ENCODE measurements around the gene JOSD2. TPM values are rescaled to one million over a fixed set of nuclear protein-coding genes. Genes with fewer than 3 reads are reported as not detected.

The JOSD2 gene
- total and polyA plus RNA-seq, 4 experiments from 2014 or later = 22.4 to 35.8 (median 28.7) TPM

DNA sequence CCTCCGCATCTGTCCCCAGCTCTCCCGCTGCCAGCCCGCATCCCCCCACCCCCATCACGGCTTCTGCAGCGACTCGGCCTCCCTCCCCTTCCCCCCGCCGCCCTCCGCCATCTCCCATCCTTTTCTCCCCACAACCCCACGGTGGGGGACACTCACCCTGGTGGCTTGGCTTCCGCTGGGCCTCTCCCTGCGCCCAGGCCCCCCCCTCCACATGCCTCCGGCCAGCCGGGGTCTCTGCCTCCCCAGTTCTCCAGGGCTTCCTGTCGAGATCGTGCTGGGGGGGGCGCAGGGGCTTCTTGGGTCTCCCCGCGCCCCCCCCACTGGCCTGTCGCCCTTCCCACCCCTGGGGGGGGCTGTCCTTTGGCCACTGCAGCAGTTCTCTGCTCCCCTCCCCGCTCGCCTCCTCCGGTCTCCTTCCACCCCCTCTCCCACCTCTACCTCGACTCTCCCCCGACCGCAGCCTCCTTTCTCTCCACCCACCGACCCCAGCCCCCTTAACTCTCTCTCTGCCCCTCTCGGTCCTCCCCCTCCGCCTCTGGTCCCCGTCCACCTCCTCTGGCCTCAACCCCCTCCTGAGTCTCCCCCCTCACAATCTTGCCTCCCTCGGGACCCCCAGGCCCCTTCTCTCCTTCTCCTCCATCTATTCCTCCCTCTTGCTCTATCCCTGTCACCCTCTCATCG, 40.2 kb upstream of the JOSD2 start:
- Mint-ChIP-seq H3K4me3 (no peak overlapping the region), H3K36me3 (no peaks in the 10 kb centered on the region), H3K27ac (peak overlapping the region in 1 of 7 donors; percentile 60), H3K4me1 (peaks cover 1 to 11% (median 5%) of the 10 kb centered on the region in 4 donors), H3K9me3 (peaks cover 0 to 2% (median 0%) of the 10 kb centered on the region in 8 donors), H3K27me3 (peaks cover 35 to 51% of the 10 kb centered on the region in 2 donors)
- ChIA-PET CTCF (ENCODE audit: partially characterized antibody) (no interaction called here), POLR2A (ENCODE audit: partially characterized antibody) (no interaction called here)
- intact Hi-C loops (cut with micrococcal nuclease) = no loop called here
- Histone ChIP-seq H3K27ac (ENCODE audit: low read depth, low read length) (no peak overlapping the region), H3K4me1 (ENCODE audit: insufficient read depth, low read length) (peaks cover under 1% of the 10 kb centered on the region), H3K36me3 (ENCODE audit: insufficient read depth, low read length) (no peaks in the 10 kb centered on the region), H3K27me3 (ENCODE audit: insufficient read depth, low read length) (peaks cover 4% of the 10 kb centered on the region), H3K9me3 (ENCODE audit: control insufficient read depth in 1 of 2, low read length in 2 of 2) (no peaks in the 10 kb centered on the region), H3K4me3 (ENCODE audit: low read length in 2 of 2) (no peak overlapping the region)
- no peak for DNase-seq

DNA sequence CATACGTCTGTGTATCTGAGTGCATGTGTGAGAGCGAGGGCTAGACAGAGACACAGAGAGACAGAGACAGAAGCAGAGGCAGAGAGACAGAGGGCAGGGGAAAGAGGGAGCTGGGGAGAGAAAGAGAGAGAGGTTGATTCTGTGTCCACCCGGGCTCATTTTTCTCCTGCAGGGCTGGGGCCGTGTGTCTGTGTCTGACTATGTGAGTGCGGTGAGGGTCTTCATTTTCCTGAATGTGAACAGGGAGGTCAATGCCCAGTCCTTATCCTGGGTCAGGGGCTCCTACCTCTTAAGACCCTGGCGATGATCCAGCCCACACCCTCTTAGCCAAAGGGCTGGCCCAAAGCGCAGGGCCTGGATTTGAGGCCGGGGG, 39.6 kb upstream of the JOSD2 start:
- H3K27me3 Mint-ChIP-seq = peaks cover 35 to 49% of the 10 kb centered on the region in 2 donors
- CTCF ChIA-PET (ENCODE audit: partially characterized antibody) = no interaction called here
- POLR2A ChIA-PET (ENCODE audit: partially characterized antibody) = no interaction called here

GRCh38 chr19:50549927-50550593, 39.1 kb upstream of the JOSD2 start:
- peaks cover under 1 to 5% (median 1%) of the 10 kb centered on the region in 4 donors for H3K4me1 Mint-ChIP-seq
- DNase-seq = no peak
- H3K27me3 Mint-ChIP-seq = peaks cover 33 to 45% of the 10 kb centered on the region in 2 donors
- H3K36me3 Mint-ChIP-seq = no peaks in the 10 kb centered on the region
- H3K4me3 Mint-ChIP-seq = no peak overlapping the region
- ChIA-PET POLR2A (ENCODE audit: partially characterized antibody) (no interaction called here), CTCF (ENCODE audit: partially characterized antibody) (no interaction called here)
- H3K27ac ChIP-seq (ENCODE audit: low read depth, low read length) = no peak overlapping the region
- peaks cover 0 to 2% (median 0%) of the 10 kb centered on the region in 8 donors for H3K9me3 Mint-ChIP-seq
- H3K27ac Mint-ChIP-seq = no peak overlapping the region
- no peaks in the 10 kb centered on the region for H3K36me3 ChIP-seq (ENCODE audit: insufficient read depth, low read length)
- H3K9me3 ChIP-seq (ENCODE audit: control insufficient read depth in 1 of 2, low read length in 2 of 2) = no peaks in the 10 kb centered on the region
- no peaks in the 10 kb centered on the region for H3K4me1 ChIP-seq (ENCODE audit: insufficient read depth, low read length)
- peaks cover 4% of the 10 kb centered on the region for H3K27me3 ChIP-seq (ENCODE audit: insufficient read depth, low read length)
- no peak overlapping the region for H3K4me3 ChIP-seq (ENCODE audit: low read length in 2 of 2)
- intact Hi-C loops (cut with micrococcal nuclease) = no loop called here

More for the DNA sequence above, 39.6 kb upstream of the JOSD2 start:
- Mint-ChIP-seq H3K4me1 (peaks cover 1 to 8% (median 4%) of the 10 kb centered on the region in 4 donors), H3K27ac (no peak overlapping the region), H3K36me3 (no peaks in the 10 kb centered on the region), H3K4me3 (no peak overlapping the region), H3K9me3 (peaks cover 0 to 2% (median 0%) of the 10 kb centered on the region in 8 donors)
- Histone ChIP-seq H3K4me1 (ENCODE audit: insufficient read depth, low read length) (no peaks in the 10 kb centered on the region), H3K9me3 (ENCODE audit: control insufficient read depth in 1 of 2, low read length in 2 of 2) (no peaks in the 10 kb centered on the region), H3K4me3 (ENCODE audit: low read length in 2 of 2) (no peak overlapping the region), H3K27ac (ENCODE audit: low read depth, low read length) (no peak overlapping the region), H3K36me3 (ENCODE audit: insufficient read depth, low read length) (no peaks in the 10 kb centered on the region), H3K27me3 (ENCODE audit: insufficient read depth, low read length) (peaks cover 4% of the 10 kb centered on the region)
- intact Hi-C loops (cut with micrococcal nuclease) = no loop called here
- DNase-seq = no peak

GRCh38 chr19:50549059-50549926, 38.3 kb upstream of the JOSD2 start:
- CTCF ChIA-PET (ENCODE audit: partially characterized antibody) = no interaction called here
- intact Hi-C loops (cut with micrococcal nuclease) = no loop called here

DNA sequence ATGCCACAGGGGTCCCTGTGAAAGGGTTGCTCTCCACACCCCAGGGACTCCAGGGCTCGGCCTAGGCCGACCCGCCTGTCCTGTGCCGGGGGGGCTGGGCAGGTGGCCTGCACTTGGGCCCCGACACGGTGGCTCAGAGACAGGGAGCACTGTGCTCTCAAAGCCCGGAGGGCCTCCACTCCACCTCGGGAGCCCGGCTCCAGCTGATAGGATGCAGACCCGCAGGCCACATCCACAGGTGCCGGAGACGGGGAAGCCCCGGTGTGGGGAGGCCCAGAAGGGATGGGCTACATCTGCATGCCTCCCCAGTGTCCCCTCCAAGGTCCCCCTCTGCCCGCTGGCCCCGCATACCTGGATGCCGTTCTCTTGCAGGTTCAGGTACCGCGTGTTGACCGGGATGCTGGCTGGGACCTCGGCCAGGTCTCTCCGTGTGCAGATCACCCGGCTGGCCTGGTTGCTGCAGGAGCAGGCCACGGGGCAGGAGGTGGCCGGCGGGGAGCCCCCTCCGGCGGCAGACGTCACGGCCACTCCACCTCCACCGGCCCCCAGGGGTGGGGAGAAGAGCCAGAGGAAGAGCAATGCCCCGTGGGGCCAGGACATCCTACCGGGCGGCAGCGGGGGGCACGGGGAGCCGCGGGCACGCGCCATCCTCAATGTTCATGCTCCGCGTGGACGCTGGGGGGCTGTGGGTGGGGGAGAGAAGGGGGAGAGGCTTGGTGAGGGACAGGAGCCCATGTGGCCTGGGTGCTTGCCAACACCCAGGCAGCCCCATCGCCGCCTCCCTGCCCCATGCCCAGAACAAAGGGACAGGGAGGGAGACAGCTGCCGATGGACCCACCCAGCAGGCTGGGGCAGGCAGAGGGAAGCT, 37.4 kb upstream of the JOSD2 start:
- Mint-ChIP-seq H3K4me1 (peaks cover 0 to 2% (median 1%) of the 10 kb centered on the region in 4 donors), H3K27ac (no peak overlapping the region), H3K4me3 (no peak overlapping the region), H3K27me3 (peaks cover 26 to 35% of the 10 kb centered on the region in 2 donors), H3K9me3 (peaks cover 0 to 2% (median 0%) of the 10 kb centered on the region in 8 donors), H3K36me3 (no peaks in the 10 kb centered on the region)
- POLR2A ChIA-PET (ENCODE audit: partially characterized antibody) = no interaction called here
- no peak for DNase-seq
- H3K4me3 ChIP-seq (ENCODE audit: low read length in 2 of 2) = no peak overlapping the region
- no peaks in the 10 kb centered on the region for H3K9me3 ChIP-seq (ENCODE audit: control insufficient read depth in 1 of 2, low read length in 2 of 2)
- peaks cover 4% of the 10 kb centered on the region for H3K27me3 ChIP-seq (ENCODE audit: insufficient read depth, low read length)
- CTCF ChIA-PET (ENCODE audit: partially characterized antibody) = no interaction called here
- no peaks in the 10 kb centered on the region for H3K4me1 ChIP-seq (ENCODE audit: insufficient read depth, low read length)
- H3K36me3 ChIP-seq (ENCODE audit: insufficient read depth, low read length) = no peaks in the 10 kb centered on the region
- H3K27ac ChIP-seq (ENCODE audit: low read depth, low read length) = no peak overlapping the region
- intact Hi-C loops (cut with micrococcal nuclease) = no loop called here

More at GRCh38 chr19:50549059-50549926, 38.3 kb upstream of the JOSD2 start:
- H3K27ac Mint-ChIP-seq = no peak overlapping the region
- no peak overlapping the region for H3K4me3 Mint-ChIP-seq
- H3K36me3 ChIP-seq (ENCODE audit: insufficient read depth, low read length) = no peaks in the 10 kb centered on the region
- H3K27me3 Mint-ChIP-seq = peaks cover 29 to 40% of the 10 kb centered on the region in 2 donors
- no peaks in the 10 kb centered on the region for H3K4me1 ChIP-seq (ENCODE audit: insufficient read depth, low read length)
- no peaks in the 10 kb centered on the region for H3K9me3 ChIP-seq (ENCODE audit: control insufficient read depth in 1 of 2, low read length in 2 of 2)
- POLR2A ChIA-PET (ENCODE audit: partially characterized antibody) = no interaction called here
- no peak overlapping the region for H3K4me3 ChIP-seq (ENCODE audit: low read length in 2 of 2)
- peaks cover 0 to 2% (median 0%) of the 10 kb centered on the region in 8 donors for H3K9me3 Mint-ChIP-seq
- no peak for DNase-seq
- peaks cover 4% of the 10 kb centered on the region for H3K27me3 ChIP-seq (ENCODE audit: insufficient read depth, low read length)
- H3K36me3 Mint-ChIP-seq = no peaks in the 10 kb centered on the region
- H3K4me1 Mint-ChIP-seq = peaks cover 0 to 5% (median 1%) of the 10 kb centered on the region in 4 donors
- no peak overlapping the region for H3K27ac ChIP-seq (ENCODE audit: low read depth, low read length)

DNA sequence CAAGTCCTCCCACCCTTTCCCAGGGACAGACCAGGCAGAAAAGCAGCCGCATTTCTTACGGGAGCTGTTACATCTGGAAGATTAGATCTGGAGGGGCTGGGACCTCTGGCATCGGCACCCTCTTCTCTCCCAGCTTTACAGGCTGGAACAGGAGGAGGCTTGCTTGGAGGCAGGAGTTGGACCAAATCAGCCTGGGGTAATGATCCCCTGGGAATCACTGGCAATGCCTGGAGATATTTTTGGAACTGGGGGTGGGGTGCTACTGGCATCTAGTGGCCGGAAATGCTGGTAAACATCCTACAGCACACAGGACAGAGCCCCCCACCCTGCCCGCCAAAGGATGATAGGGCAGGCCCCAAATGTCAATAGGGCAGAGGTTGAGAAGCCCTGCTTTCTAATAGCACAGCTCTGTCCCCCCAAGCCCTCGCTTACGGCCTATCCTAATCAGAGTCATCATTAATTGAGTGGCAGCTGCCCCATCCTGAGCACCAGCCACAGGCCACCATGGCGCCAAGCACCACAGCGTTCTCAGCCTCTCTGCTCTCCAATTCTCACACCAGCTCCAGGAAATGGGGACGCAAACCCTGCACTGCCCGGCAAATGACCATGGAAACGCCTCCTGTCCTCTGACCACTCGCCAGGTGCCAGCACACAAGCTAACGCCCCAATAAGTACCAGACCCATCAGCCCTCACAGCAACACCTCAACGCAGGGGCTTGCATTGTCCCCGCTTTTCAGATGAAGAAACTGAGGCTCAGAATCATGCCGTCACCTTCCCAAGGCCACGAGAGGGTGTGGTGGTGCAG, 36.6 kb upstream of the JOSD2 start:
- ChIA-PET CTCF (ENCODE audit: partially characterized antibody) (no interaction called here), POLR2A (ENCODE audit: partially characterized antibody) (no interaction called here)
- Histone ChIP-seq H3K36me3 (ENCODE audit: insufficient read depth, low read length) (no peaks in the 10 kb centered on the region), H3K27ac (ENCODE audit: low read depth, low read length) (no peak overlapping the region), H3K4me1 (ENCODE audit: insufficient read depth, low read length) (no peaks in the 10 kb centered on the region), H3K9me3 (ENCODE audit: control insufficient read depth in 1 of 2, low read length in 2 of 2) (no peaks in the 10 kb centered on the region), H3K4me3 (ENCODE audit: low read length in 2 of 2) (no peak overlapping the region), H3K27me3 (ENCODE audit: insufficient read depth, low read length) (peaks cover 2% of the 10 kb centered on the region)
- no peak overlapping the region for H3K27ac Mint-ChIP-seq
- no peaks in the 10 kb centered on the region for H3K9me3 Mint-ChIP-seq
- no peak for DNase-seq
- intact Hi-C loops (cut with micrococcal nuclease) = no loop called here
- H3K4me3 Mint-ChIP-seq = no peak overlapping the region
- H3K36me3 Mint-ChIP-seq = no peaks in the 10 kb centered on the region
- peaks cover 0 to 2% (median under 1%) of the 10 kb centered on the region in 4 donors for H3K4me1 Mint-ChIP-seq
- peaks cover 19 to 27% of the 10 kb centered on the region in 2 donors for H3K27me3 Mint-ChIP-seq
